ENCODE results near the gene RGS12. TPM values are rescaled to one million over a fixed set of nuclear protein-coding genes. Genes with fewer than 3 reads are reported as not detected.

RGS12 gene
- total RNA-seq, 4 donors from 2014 or later: 14.6 to 25.1 (median 20.9) TPM

- Histone ChIP-seq H3K36me3 (no peaks in the 10 kb centered on the region), H3K27ac (no peak overlapping the region), H3K27me3 (no peaks in the 10 kb centered on the region), H3K4me3 (replicated peaks in 1 of 3) (no peak overlapping the region), H3K9me3 (no peaks in the 10 kb centered on the region), H3K4me1 (peaks cover 0 to 21% of the 10 kb centered on the region in 2 donors)
- intact Hi-C loops (cut with DNase I): no loop called here
- peak in 1 of 2 donors; percentile 3 for DNase-seq
- TF ChIP-seq CTCF (IDR thresholded peaks at IDR 0.05) (no peak), POLR2A (IDR thresholded peaks at IDR 0.05) (no peak)
- WGBS, 2 donors: 76 to 81% methylated on average over 6 to 14 of the region's 14 CpGs
Observed at GRCh38 chr4:3308691-3309090, 15.9 kb downstream of the RGS12 start.

- Histone ChIP-seq H3K27me3 (no peaks in the 10 kb centered on the region), H3K27ac (no peak overlapping the region), H3K36me3 (no peaks in the 10 kb centered on the region), H3K4me1 (peaks cover 0 to 9% of the 10 kb centered on the region in 2 donors), H3K9me3 (no peaks in the 10 kb centered on the region), H3K4me3 (replicated peaks in 1 of 3) (no peak overlapping the region)
- no peak for DNase-seq
- intact Hi-C loops (cut with DNase I): no loop called here
- WGBS, 2 donors: 89 to 95% methylated on average over 21 of the region's 21 CpGs
- no peak for TF ChIP-seq CTCF (IDR thresholded peaks at IDR 0.05)
- TF ChIP-seq POLR2A (IDR thresholded peaks at IDR 0.05): no peak
Observed at GRCh38 chr4:3310301-3311094, 17.7 kb downstream of the RGS12 start.

- Histone ChIP-seq H3K27me3 (no peaks in the 10 kb centered on the region), H3K4me3 (replicated peaks in 1 of 3) (no peak overlapping the region), H3K27ac (no peak overlapping the region), H3K36me3 (no peaks in the 10 kb centered on the region), H3K9me3 (no peaks in the 10 kb centered on the region), H3K4me1 (peaks cover 0 to 6% of the 10 kb centered on the region in 2 donors)
- TF ChIP-seq CTCF (IDR thresholded peaks at IDR 0.05): no peak
- TF ChIP-seq POLR2A (IDR thresholded peaks at IDR 0.05): no peak
- intact Hi-C loops (cut with DNase I): no loop called here
- no peak for DNase-seq
- WGBS, 2 donors: 96% methylated on average over 13 of the region's 13 CpGs
Observed at GRCh38 chr4:3311095-3311372, 18.2 kb downstream of the RGS12 start.

GRCh38 chr4:3311489-3312171 lies 18.8 kb downstream of the RGS12 start:
- Histone ChIP-seq H3K27ac (no peak overlapping the region), H3K4me1 (no peaks in the 10 kb centered on the region), H3K36me3 (no peaks in the 10 kb centered on the region), H3K27me3 (no peaks in the 10 kb centered on the region), H3K9me3 (no peaks in the 10 kb centered on the region), H3K4me3 (replicated peaks in 1 of 3) (no peak overlapping the region)
- no peak for DNase-seq
- intact Hi-C loops (cut with DNase I): no loop called here
- TF ChIP-seq POLR2A (IDR thresholded peaks at IDR 0.05) (no peak), CTCF (IDR thresholded peaks at IDR 0.05) (no peak)
- 94 to 96% methylated on average over 13 of the region's 13 CpGs for WGBS, 2 donors

- Histone ChIP-seq H3K36me3 (peaks cover 2 to 5% of the 10 kb centered on the region in 2 donors), H3K4me3 (replicated peaks in 1 of 3) (no peak overlapping the region), H3K27me3 (no peaks in the 10 kb centered on the region), H3K9me3 (no peaks in the 10 kb centered on the region), H3K4me1 (no peaks in the 10 kb centered on the region), H3K27ac (no peak overlapping the region)
- no peak for TF ChIP-seq POLR2A (IDR thresholded peaks at IDR 0.05)
- no peak for TF ChIP-seq CTCF (IDR thresholded peaks at IDR 0.05)
- DNase-seq: no peak
- intact Hi-C loops (cut with DNase I): no loop called here
- WGBS, 2 donors: 81 to 93% methylated on average over 8 of the region's 8 CpGs
Observed at GRCh38 chr4:3312362-3312761, 19.5 kb downstream of the RGS12 start.

Data from thyroid gland (tissue), 4 donors.